Gastroesophageal sphincter (tissue), 4 donors: Measurements from ENCODE around the gene LRCOL1. TPM values are rescaled to one million over a fixed set of nuclear protein-coding genes. Genes with fewer than 3 reads are reported as not detected.

Experiments used
- ATAC-seq: fragments of 150-250 bp; one replicate; pipeline ENCODE4 v1.9.1; 2016; ENCODE audit warnings: mild to moderate bottlenecking, moderate library complexity
- H3K27ac ChIP-seq, 4 donors: fragments of 200-600 bp; sonication (generic) in 3 of 4; 1 replicate in 3 of 4; 2 replicates in 1 of 4; pipeline ENCODE4 v1.5.1; 2016 to 2019
- H3K27me3 ChIP-seq: fragments of 200-600 bp; sonication (generic); one replicate; pipeline ENCODE4 v1.5.1; 2019
- H3K36me3 ChIP-seq, 2 donors: fragments of 200-600 bp; sonication (generic); one replicate each; pipeline ENCODE4 v1.5.1; 2019; ENCODE audit warnings: control low read depth in 1 of 2
- H3K4me1 ChIP-seq, 3 donors: fragments of 200-600 bp; sonication (generic); 1 replicate in 2 of 3; 2 replicates in 1 of 3; pipeline ENCODE4 v1.5.1; 2016 to 2019; ENCODE audit warnings: control low read depth in 2 of 3
- H3K4me3 ChIP-seq, 2 donors: fragments of 200-600 bp; sonication (generic); one replicate each; pipeline ENCODE4 v1.5.1; 2019; ENCODE audit warnings: mild to moderate bottlenecking in 1 of 2, moderate library complexity in 1 of 2
- H3K9me3 ChIP-seq, 3 donors: fragments of 200-600 bp; sonication (generic); one replicate each; pipeline ENCODE4 v1.5.1; 2017 to 2019; ENCODE audit warnings: control low read depth in 2 of 3
- EP300 ChIP-seq: sonication (generic); formaldehyde crosslinking; IDR thresholded peaks from one replicate; pipeline ENCODE4 v1.6.1; 2017; ENCODE audit warnings: antibody characterized with exemption, mild to moderate bottlenecking
- POLR2A ChIP-seq, 2 donors: fragments of 450-650 bp; IDR thresholded peaks; one replicate each; pipeline ENCODE4 v1.6.1; 2017; ENCODE audit warnings: antibody characterized with exemption in 2 of 2, mild to moderate bottlenecking in 2 of 2, moderate library complexity in 1 of 2
- POLR2AphosphoS5 ChIP-seq: sonication (generic); formaldehyde crosslinking; IDR thresholded peaks from one replicate; pipeline ENCODE4 v1.6.1; 2017; ENCODE audit warnings: antibody characterized with exemption
- WGBS, 2 donors: methylation state at CpG; one replicate each; pipeline ENCODE4 v1.1.5; 2018; ENCODE audit warnings: low coverage in 1 of 2; 5-methylcytosine and 5-hydroxymethylcytosine counted together
- total RNA-seq, 4 donors: library from RNA; depleted of rRNA; stranded (reverse); fragments of >200 nt; gene quantifications; one replicate each; pipeline ENCODE4 v1.1.0, GENCODE V29; 2016
- TF ChIP-seq, protein P1 (sequence below), 4 experiments: fragments of 200-600 bp in 2 of 4; fragments of 450-650 bp in 2 of 4; sonication (generic) in 1 of 4; IDR thresholded peaks; one replicate each; pipeline ENCODE4 v1.5.1; 2017 to 2019; ENCODE audit warnings: antibody characterized with exemption in 4 of 4, mild to moderate bottlenecking in 2 of 4, moderate library complexity in 2 of 4

LRCOL1 gene
- total RNA-seq, 4 donors from 2014 or later: not detected

DNA sequence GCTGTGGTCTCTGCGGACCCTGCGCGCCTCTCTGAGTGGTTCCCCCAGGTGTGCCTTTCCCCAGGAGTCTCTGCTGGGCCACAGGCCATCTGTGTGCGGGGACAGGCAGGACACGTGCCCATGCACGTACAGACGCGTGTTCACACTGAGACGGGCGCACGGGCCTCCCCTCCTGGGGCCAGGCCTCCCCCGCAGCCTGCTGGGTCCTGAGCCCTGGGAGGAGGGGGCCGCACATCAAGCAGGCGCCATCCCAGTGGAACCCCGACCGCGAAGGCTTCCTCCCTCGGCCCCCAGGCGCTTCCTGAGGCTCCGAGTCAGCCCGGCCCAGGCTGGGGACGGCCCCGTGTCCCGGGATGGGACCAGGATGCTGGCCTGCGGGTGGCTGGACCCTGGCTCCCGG, 39.7 kb downstream of the LRCOL1 start:
- WGBS, 2 donors: 78% methylated on average over 5 of the region's 26 CpGs; no CpG with 5 or more reads in 1 of the 2 donors
- Histone ChIP-seq H3K27me3 (no peaks in the 10 kb centered on the region), H3K9me3 (no peaks in the 10 kb centered on the region), H3K36me3 (peaks cover 0 to 97% of the 10 kb centered on the region in 2 donors), H3K4me1 (no peaks in the 10 kb centered on the region), H3K27ac (no peak overlapping the region), H3K4me3 (no peak overlapping the region)
- no peak for TF ChIP-seq POLR2AphosphoS5
- ATAC-seq: no peak

DNA sequence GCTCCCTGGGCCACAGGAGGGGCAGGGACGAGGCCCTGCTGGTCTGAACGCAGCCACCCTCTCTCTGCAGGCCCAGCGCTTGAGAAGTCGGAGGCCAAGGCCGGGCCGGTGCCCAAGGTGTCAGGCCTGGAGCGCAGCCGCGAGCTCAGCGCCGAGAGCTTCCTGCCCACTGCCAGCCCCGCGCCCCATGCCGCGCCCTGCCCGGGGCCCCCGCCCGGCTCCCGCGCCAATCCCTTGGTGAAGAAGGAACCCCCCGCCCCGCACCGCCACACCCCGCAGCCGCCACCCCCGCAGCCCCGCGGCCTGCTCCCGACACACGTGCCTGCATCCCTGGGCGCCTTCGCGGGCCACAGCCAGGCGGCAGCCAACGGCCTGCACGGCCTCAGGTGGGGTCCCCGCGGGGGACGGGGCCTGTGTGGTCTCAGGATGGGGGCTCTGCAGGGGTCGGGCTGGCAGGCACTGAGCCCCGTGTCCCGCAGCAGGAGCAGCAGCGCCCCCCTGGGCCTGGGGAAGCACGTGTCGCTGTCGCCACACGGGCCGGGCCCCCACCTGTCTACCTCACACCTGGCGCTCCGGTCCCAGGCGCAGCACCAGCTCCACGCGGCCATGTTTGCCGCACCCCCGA, 40.4 kb downstream of the LRCOL1 start:
- Histone ChIP-seq H3K4me1 (no peaks in the 10 kb centered on the region), H3K4me3 (no peak overlapping the region), H3K9me3 (no peaks in the 10 kb centered on the region), H3K27ac (no peak overlapping the region), H3K36me3 (peaks cover 0 to 97% of the 10 kb centered on the region in 2 donors), H3K27me3 (no peaks in the 10 kb centered on the region)
- no peak for ATAC-seq
- 90% methylated on average over 4 of the region's 55 CpGs; no CpG with 5 or more reads in 1 of the 2 donors for WGBS, 2 donors
- TF ChIP-seq POLR2AphosphoS5 (no peak), EP300 (no peak), POLR2A (IDR thresholded peaks at IDR 0.05) (no peak)
- TF ChIP-seq, protein P1, sequence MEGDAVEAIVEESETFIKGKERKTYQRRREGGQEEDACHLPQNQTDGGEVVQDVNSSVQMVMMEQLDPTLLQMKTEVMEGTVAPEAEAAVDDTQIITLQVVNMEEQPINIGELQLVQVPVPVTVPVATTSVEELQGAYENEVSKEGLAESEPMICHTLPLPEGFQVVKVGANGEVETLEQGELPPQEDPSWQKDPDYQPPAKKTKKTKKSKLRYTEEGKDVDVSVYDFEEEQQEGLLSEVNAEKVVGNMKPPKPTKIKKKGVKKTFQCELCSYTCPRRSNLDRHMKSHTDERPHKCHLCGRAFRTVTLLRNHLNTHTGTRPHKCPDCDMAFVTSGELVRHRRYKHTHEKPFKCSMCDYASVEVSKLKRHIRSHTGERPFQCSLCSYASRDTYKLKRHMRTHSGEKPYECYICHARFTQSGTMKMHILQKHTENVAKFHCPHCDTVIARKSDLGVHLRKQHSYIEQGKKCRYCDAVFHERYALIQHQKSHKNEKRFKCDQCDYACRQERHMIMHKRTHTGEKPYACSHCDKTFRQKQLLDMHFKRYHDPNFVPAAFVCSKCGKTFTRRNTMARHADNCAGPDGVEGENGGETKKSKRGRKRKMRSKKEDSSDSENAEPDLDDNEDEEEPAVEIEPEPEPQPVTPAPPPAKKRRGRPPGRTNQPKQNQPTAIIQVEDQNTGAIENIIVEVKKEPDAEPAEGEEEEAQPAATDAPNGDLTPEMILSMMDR (IDR thresholded peaks at IDR 0.05): no peak

DNA sequence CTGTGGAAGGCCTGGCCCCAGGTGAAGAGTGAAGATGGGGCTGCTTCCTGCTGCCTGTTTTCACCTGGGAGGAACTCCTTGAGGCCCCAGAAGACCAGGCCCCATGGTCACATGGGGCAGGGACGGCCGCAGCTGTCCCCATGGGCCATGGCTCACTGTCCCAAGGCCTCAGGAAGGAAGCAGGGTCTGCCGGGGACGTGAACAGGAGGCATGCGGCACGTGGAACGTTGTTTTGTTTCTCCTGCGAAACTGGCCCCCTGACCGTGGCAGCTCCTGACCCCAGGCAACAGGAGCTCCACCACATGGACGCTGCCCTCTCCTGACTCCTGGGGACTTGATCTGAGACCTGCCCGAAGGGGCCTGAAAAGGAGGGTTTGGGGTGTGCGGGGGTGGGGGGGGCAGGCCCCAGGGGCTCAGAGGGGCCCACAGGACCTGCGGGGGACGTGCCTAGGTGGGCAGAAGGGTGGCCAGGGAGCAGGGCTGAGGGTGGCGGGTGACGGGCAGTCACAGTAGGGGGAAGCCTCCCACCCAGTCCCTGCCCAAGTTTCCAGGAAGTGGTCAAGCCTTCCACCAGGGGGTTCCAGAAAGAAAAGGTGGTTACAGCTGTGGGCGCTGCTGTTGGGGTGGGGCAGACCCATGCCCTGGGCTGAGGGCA, 41.4 kb downstream of the LRCOL1 start:
- Histone ChIP-seq H3K4me1 (no peaks in the 10 kb centered on the region), H3K36me3 (peaks cover 0 to 89% of the 10 kb centered on the region in 2 donors), H3K9me3 (no peaks in the 10 kb centered on the region), H3K4me3 (no peak overlapping the region), H3K27me3 (no peaks in the 10 kb centered on the region), H3K27ac (no peak overlapping the region)
- ATAC-seq: no peak
- 80 to 100% methylated on average over 1 of the region's 17 CpGs for WGBS, 2 donors
- no peak for TF ChIP-seq POLR2A (IDR thresholded peaks at IDR 0.05)
- TF ChIP-seq POLR2AphosphoS5: no peak
- TF ChIP-seq EP300: no peak
- TF ChIP-seq, protein P1 (IDR thresholded peaks at IDR 0.05): no peak

DNA sequence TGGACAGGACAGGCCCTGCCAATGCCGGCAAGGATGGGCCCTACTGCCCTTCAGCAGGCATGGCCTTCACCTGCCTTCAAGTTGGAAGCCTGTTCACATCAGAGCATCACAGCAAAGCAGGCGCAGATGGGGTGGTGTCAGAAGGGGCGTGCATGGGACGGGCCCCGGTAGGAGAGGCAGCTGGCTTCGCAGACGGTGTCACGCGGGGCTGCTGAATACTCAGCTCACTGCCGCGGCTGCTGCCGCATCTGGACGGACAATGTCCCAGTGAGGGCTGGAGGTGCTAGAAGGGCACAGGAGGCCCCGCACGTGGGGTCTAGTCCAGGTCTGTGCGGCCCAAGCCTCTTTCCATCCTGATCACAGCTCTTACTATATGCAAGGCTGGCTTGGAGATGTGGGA, 42.1 kb downstream of the LRCOL1 start:
- H3K36me3 ChIP-seq: peaks cover 0 to 83% of the 10 kb centered on the region in 2 donors
- no peak overlapping the region for H3K27ac ChIP-seq
- H3K9me3 ChIP-seq: no peaks in the 10 kb centered on the region
- no peaks in the 10 kb centered on the region for H3K27me3 ChIP-seq
- H3K4me1 ChIP-seq: no peaks in the 10 kb centered on the region
- ATAC-seq: no peak
- WGBS, 2 donors: 90% methylated on average over 8 of the region's 16 CpGs; no CpG with 5 or more reads in 1 of the 2 donors
- TF ChIP-seq, protein P1 (IDR thresholded peaks at IDR 0.05): no peak
- no peak for TF ChIP-seq POLR2AphosphoS5
- TF ChIP-seq EP300: no peak
- no peak for TF ChIP-seq POLR2A (IDR thresholded peaks at IDR 0.05)
- H3K4me3 ChIP-seq: no peak overlapping the region

DNA sequence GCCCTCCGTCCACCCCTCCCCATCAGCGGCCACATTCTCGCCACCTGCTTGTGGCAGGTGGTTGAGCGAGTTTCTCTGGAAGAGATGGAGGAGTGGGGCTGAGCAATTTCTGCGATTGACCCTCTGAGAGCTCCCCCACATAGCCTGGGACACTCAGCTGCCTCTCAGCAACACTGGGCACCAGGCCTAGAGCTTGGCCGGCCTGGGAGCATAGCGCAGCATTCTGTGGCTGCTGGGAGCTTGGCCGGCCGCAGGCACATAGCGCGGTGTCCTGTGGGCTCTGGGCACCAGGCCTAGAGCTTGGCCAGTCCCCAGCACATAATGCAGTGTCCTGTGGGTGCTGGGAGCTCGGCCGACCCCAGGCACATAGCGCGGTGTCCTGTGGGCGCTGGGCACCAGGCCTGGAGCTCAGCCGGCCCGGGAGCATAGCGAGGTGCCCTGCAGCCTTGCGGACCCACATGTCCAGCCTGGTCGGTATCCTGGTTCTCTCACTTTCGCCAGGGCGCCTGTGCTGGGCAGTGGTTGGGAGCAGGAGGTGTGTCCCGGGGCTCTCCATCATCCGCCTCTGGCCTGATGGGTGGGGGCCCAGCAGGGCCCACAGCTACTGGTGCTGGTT, 43.8 kb downstream of the LRCOL1 start:
- H3K27ac ChIP-seq: no peak overlapping the region
- H3K9me3 ChIP-seq: no peaks in the 10 kb centered on the region
- 88 to 92% methylated on average over 4 to 5 of the region's 25 CpGs for WGBS, 2 donors
- H3K4me3 ChIP-seq: no peak overlapping the region
- H3K4me1 ChIP-seq: peaks cover 0 to 5% (median 0%) of the 10 kb centered on the region in 3 donors
- H3K36me3 ChIP-seq: peaks cover 0 to 66% of the 10 kb centered on the region in 2 donors
- TF ChIP-seq POLR2A (IDR thresholded peaks at IDR 0.05) (no peak), POLR2AphosphoS5 (no peak), EP300 (no peak)
- TF ChIP-seq, protein P1 (IDR thresholded peaks at IDR 0.05): no peak
- ATAC-seq: no peak
- H3K27me3 ChIP-seq: no peaks in the 10 kb centered on the region
